ENCODE results near the gene RNF2. TPM values are rescaled to one million over a fixed set of nuclear protein-coding genes. Genes with fewer than 3 reads are reported as not detected.

The RNF2 gene
- polyA plus RNA-seq, 1 of the 3 experiments (the other 2 are of a cell fraction), result 20.1 TPM

GRCh38 chr1:185027252-185027882, 18.0 kb upstream of the RNF2 start:
- H3K9ac ChIP-seq, result no peak overlapping the region
- no peaks in the 10 kb centered on the region for H3K4me1 ChIP-seq (ENCODE audit: control insufficient read depth in 1 of 2, insufficient read depth in 2 of 2, low read depth in 1 of 2, low read length in 1 of 2)
- no peaks in the 10 kb centered on the region for H4K20me1 ChIP-seq (ENCODE audit: insufficient read depth)
- H3K9me2 ChIP-seq, result no peaks in the 10 kb centered on the region
- CTCF ChIA-PET, result no interaction called here
- DNase-seq, result no peak
- no peaks in the 10 kb centered on the region for H3K27me3 ChIP-seq (ENCODE audit: insufficient read depth)
- H3K36me3 ChIP-seq (replicated peaks in 1 of 2; ENCODE audit: control insufficient read depth in 1 of 2, insufficient read depth in 2 of 2, low read length in 1 of 2), result no peaks in the 10 kb centered on the region
- no peak for TF ChIP-seq CTCF (IDR thresholded peaks at IDR 0.05)
- TF ChIP-seq REST (IDR thresholded peaks at IDR 0.05; ENCODE audit: low read depth, low read length), result no peak
- TF ChIP-seq NFIC (IDR thresholded peaks at IDR 0.05; ENCODE audit: borderline replicate concordance), result no peak
- TF ChIP-seq FOXJ3 (CRISPR knock-in tag; IDR thresholded peaks at IDR 0.05), result no peak
- no peaks in the 10 kb centered on the region for H3K79me2 ChIP-seq (ENCODE audit: insufficient read depth)
- H3K27ac ChIP-seq (ENCODE audit: low read depth in 2 of 2, low read length in 1 of 2), result no peak overlapping the region
- 77% methylated on average over 4 of the region's 4 CpGs for WGBS (ENCODE audit: low lambda C conversion rate)
- no peak overlapping the region for H2AFZ ChIP-seq (ENCODE audit: low read depth)
- no peak overlapping the region for H3K4me2 ChIP-seq
- no peaks in the 10 kb centered on the region for H3F3A ChIP-seq (replicated peaks; ENCODE audit: insufficient read depth)
- POLR2A ChIA-PET, result no interaction called here
- H3K4me3 ChIP-seq (ENCODE audit: low read depth in 2 of 2, low read length in 1 of 2), result no peak overlapping the region
- no peaks in the 10 kb centered on the region; the same call in 1 of the 2 replicates for H3K9me3 ChIP-seq

GRCh38 chr1:185033686-185034085, 11.7 kb upstream of the RNF2 start:
- Histone ChIP-seq H3K27me3 (ENCODE audit: insufficient read depth) (no peaks in the 10 kb centered on the region), H3K4me3 (ENCODE audit: low read depth in 2 of 2, low read length in 1 of 2) (no peak overlapping the region), H3K9ac (no peak overlapping the region), H3K4me1 (ENCODE audit: control insufficient read depth in 1 of 2, insufficient read depth in 2 of 2, low read depth in 1 of 2, low read length in 1 of 2) (no peaks in the 10 kb centered on the region), H3K9me2 (no peaks in the 10 kb centered on the region), H2AFZ (ENCODE audit: low read depth) (no peak overlapping the region), H3K79me2 (ENCODE audit: insufficient read depth) (no peaks in the 10 kb centered on the region), H3K27ac (ENCODE audit: low read depth in 2 of 2, low read length in 1 of 2) (no peak overlapping the region), H3K36me3 (replicated peaks in 1 of 2; ENCODE audit: control insufficient read depth in 1 of 2, insufficient read depth in 2 of 2, low read length in 1 of 2) (no peaks in the 10 kb centered on the region), H3F3A (replicated peaks; ENCODE audit: insufficient read depth) (no peaks in the 10 kb centered on the region), H4K20me1 (ENCODE audit: insufficient read depth) (no peaks in the 10 kb centered on the region), H3K4me2 (no peak overlapping the region), H3K9me3 (no peaks in the 10 kb centered on the region)
- TF ChIP-seq SMC3 (IDR thresholded peaks at IDR 0.05; ENCODE audit: low read depth, low read length), result no peak
- no peak for TF ChIP-seq GATA2 (CRISPR knock-in tag; IDR thresholded peaks at IDR 0.05)
- TF ChIP-seq EP300 (IDR thresholded peaks at IDR 0.05; ENCODE audit: borderline replicate concordance in 1 of 2, low read depth in 1 of 2, low read length in 1 of 2), result no peak
- DNase-seq, result no peak
- ChIA-PET CTCF (interaction anchor here (0.6 to 1.5 kb wide), 3 partner anchors 14 to 155 kb away, joined by 3 read pairs; no protein-coding TSS in a partner anchor), POLR2A (no interaction called here)
- 67% methylated on average over 3 of the region's 3 CpGs for WGBS (ENCODE audit: low lambda C conversion rate)
